NAMALWA (cell line): ENCODE results near the gene CADM1.

Experiments used
- DNase-seq: peaks from one replicate; pipeline ENCODE4 v3.0.0-alpha.2; 2015; ENCODE audit warnings: low spot score

CADM1 gene

DNA sequence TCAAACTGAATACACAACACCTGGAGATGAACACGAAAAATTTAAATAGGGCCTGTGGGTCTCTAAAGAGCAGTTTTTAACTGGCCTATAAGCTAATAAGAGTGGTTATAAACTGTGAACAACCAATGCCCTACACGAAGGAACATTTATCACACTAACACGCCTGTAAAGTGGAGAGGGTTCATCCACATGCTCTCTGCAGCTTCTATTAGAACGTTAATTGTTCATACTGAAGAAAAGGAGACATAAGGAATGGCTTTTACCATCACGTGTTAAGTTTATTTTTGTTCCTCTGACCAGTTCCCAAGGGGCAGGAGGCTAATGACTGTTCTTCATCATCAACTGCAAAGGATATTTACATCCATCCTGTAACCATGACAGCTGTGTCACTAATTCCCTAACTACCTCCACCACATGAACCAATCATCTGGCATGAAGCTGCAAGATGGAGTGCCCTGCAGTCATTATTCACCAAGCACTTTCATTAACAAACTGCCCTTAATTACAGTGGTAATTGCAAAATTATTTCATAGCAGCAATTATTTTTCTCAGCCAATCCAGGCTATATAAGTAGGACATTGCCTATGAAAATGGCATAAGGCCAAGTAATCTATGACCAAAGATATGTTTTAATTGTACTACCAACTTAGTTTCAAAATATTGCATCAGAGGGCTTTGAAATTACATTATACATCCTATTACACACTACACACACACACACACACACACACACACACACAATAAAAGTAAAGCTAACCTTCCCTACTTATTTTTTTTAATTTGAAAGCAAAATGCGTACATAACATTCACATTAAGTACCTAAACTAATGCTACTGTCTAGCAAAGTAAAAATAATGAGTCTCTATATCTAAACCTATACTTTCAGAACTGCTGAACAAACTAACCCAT, 186.7 kb downstream of the CADM1 start:
- DNase-seq: no peak

DNA sequence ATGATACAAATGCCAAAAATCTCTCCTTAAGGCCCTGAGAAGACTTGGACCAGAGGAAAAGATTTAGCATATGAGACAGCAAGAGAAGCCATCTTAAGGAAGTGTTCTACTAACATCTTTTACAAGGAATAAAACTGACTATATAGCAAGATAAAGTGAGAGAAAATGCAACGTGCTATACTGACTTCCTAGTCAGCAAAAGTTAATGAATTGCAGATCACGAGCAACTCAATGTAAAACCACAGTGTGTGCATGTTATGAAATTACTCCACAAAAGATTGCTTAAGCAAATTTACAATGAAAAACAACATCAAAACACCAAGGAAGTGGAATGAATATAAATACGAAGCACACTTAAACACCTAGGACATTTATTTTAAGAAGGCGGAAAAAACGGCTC, 187.5 kb downstream of the CADM1 start:
- no peak for DNase-seq

DNA sequence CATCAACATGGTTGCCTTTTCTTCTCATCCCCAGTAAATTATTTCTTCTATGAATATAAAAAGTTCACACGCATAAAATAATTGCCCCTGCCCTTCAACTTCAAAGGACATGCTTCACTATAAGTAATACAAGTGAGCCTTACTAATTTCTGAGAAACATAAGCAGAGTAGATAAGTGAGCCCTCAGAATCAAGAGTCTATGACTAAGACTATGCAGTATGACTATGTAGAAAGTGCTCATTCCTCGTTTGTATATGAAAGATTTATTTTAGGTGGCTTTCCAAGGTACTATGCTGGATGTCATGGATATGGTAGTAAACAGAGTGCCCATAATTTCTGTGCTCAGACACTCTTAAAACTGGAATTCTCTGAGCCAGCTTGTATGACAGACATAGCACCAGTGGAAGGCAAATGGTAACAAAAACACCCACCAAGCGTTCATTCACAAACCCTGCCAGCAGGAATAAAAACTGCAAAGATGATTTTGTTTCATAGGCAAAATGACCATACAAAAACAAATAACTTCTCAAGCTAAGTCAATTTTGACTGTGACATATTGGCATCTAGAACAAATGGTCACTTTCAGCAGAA, 189.8 kb downstream of the CADM1 start:
- DNase-seq: no peak

DNA sequence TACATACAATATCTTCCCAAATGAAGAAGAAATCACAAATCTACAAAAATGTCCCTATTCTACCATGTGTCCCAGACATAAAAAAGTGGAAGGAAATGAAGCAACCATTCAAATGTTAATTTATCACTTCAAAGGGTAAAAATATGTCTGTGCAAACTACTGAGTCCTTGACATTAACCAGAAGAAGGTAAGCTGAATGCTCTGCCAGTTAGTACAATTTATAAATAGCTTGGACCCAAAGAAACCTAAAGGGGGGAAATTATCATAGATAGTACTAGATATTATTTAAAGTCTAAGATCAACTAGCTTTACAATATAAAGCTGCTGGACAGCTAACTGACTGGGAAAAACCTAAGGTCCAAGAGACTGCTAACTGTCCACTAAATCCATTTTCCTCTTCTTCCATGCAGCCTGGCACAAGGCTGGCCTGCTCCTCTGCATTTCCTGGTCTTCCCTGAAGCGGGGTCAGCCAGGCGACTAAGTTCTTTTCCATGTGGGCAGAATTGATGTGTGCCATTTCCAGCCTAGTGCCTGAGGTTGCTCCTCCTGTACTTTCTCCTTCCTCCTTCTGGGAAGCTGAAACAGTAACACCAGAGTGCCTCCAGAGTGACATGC, 190.9 kb downstream of the CADM1 start:
- no peak for DNase-seq

DNA sequence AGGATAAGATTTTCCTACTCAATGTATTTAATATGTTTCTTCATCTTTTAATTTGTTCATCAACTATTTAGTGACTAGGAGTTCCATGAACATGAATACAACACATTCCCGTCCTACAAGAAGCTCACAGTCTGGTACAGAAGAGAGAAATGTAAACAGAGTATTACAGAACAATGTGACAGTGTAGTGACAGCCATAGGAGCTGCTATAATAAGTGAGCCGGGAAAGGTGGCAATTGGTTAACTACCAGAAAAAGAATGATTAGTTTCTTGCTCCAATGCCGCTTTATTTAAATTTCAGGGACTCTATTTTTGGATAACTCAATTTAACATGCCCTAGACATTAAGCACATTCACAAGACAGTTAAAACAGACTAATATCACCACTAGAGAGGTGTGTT, 192.3 kb downstream of the CADM1 start:
- DNase-seq: no peak

DNA sequence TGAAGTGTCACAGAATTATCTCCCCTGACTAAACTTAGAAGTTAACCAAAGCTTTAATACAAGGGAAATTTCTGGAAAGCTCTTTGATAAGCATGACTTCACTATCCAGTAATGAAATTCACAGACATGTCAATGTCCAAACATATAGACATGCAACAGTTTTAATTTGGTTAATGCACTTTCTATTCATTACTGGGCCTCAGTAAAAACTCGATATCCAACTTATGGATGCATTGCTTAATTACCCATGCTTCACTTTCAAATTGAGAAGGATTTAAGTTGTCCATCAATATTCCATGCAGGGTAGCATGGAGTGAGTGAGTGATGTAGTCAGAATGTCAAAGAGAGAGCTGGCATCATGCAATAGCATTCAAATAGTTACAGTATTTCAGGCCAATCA, 197.5 kb downstream of the CADM1 start:
- DNase-seq: no peak

DNA sequence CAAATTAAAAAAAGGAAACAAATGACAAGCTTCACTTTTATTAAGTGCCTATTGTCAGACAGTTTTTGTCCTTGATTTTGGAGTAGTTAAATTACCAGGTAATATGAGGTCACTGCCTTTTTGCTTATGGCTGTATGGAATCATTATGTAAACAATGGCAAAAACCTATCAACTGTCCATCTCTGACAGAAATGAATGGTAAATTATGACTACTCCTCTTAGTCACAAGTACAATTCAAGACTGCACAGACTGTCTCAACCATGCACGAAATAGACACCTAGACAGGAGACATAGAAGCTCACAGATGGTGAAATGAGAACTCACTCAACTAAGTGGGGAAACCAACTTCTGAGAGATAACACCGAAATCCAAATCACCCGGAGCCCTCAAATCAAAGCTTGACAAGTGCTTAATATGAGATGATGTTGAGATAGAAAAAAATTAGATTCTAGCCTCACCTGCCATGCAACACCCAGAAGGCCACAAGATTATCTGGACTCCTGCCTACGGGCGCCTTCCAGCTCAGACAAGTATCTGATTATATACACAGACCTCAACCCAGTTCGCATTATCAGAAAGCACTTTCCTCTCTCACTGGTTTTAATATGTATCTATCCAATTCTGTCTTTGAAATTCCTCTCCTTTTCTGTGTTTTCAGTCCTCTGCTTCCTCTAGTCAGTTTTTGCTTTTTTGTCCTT, 199.3 kb downstream of the CADM1 start:
- no peak for DNase-seq

DNA sequence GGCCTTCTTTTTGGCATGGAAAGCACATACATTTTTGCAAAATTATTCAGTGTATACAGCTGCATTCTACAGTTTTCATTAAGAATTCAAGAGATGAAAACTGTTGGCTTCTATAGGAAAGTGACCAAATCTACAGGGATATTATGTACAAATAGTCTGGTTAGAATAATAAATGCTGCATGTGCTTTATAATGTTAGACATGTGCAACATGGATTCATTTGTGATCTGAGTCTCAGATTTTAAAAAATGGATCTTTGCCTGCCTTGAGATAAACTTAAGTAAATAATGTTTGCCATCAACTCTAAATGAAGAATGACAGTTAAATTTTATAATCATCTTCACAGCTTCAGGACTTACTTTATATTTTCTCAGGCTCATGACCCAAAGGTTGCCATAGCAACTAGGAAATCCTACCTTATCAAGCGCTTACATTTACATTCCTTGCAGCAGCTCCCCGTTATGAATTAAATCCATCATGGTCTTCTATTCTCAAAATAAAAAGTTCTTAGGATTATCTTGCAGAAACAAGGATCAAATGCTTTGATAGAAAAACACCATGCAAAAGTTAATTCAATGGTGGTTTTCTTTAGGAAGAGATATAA, 200.2 kb downstream of the CADM1 start:
- DNase-seq: no peak

DNA sequence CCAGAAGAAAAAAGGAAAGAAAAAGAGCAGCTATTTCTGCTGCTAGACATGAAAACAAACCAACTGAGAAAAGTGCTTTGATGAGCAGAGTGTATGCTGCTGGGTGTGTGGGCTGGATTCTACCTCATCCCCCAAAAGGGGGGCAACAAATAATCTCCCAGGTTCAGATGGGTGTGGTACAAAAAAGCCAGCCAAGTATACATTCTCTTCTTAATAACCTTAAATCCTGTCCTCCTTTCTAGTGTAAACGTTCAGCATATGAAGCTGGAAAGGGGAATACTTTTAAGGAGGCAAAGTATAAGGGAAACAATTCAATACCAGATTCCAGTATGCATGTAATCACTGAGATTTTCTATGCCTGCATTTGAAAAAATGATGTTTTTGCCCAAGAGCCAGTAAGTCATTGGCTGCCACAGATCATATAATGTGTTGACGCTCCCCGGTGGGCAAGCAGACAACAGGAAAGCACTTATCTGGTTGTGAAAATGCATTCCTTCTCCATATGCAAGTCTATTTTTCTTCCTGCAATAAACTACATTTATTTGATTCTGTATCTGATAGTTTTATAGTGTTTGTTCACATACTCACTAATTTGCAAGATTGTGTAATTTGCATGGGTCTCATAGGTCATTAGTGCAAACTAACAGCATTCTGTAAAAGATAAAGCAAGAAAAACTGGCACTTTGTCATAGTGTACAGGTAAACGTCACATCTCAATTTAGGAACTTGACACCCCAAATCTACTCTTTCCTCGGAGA, 201.1 kb downstream of the CADM1 start:
- DNase-seq: no peak

DNA sequence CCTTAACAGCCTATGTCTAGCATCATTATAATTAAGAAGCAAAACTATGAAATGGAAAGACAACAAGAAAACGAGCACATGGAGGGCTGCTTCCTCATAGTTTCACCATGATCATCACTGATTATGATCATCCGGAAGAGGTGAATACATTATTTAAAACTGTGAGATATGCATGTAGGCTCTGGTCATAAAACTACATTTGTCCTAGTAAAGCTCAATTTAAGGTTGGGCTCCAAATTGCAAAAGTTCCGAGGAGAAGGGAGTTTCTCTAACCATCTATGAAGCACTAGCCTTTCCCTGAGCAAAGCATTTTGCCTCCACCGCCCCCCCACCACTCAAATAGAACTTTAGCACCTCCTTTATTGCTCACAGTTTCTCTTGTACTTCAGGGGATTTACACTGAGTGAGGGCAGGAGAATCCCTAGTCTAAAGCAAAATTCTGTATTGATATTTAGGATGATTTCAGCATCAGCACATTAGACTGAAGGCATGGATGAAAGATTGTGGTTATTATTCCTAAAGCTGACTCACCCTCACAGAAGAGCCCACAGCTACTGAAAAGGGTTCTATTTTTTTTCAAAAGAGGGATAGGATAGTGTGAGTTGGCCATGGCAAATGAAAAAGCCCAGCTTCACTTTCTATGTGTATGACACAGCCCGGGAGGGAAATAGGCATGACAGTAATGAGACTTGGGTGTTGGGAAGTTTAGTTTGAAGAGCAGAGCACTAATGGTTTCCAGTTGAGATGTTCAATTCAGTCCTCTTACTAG, 203.4 kb downstream of the CADM1 start:
- no peak for DNase-seq

DNA sequence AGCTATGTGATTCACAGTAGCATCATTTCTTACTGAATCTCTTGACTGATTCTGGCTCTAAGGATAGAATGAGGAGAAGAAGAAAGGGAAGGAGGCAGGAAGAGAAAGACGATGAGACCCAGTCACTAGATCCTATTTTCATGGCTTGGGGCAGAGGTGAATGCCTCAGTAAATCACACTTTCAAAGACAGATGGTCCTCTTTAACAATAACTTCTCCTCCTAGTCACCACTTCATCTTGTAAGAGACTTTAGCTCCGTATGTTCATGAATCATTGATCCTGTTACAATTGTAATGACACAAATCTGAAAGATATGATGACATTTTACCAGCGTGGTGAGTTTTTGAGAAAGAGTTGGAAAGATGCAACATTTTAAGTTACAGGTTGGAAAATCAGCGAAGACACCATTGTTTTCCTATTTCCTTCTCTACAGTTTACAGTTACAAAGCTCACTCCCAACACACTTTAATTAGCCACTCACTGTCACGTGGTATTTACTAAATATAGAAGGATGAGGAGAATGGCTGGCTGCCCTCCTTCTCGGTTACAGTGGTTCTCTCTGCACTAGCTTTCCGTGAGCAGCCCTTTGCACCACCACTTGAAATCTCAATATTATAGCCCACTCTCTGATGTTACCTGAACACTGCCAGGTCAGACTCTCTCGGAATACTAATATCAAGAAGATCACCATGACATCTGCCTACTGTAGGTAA, 205.8 kb downstream of the CADM1 start:
- no peak for DNase-seq

DNA sequence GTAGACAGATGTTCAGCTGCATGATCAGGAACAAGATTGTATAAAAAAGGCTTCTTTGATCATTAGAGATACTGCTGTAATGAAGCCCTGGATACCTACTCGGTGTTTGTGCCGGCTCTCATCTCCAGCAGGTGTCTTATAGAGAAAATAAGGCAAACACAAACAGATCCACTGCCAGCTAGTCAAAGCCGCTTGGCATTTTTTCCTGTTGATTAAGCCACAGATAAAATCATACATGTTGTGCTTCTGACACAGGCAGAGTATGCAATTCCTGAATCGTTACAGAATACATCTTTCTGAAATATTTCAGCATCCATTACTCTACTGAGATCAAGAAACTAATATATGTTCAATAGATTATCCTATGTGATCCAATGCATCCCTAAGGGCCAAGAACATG, 206.9 kb downstream of the CADM1 start:
- no peak for DNase-seq

DNA sequence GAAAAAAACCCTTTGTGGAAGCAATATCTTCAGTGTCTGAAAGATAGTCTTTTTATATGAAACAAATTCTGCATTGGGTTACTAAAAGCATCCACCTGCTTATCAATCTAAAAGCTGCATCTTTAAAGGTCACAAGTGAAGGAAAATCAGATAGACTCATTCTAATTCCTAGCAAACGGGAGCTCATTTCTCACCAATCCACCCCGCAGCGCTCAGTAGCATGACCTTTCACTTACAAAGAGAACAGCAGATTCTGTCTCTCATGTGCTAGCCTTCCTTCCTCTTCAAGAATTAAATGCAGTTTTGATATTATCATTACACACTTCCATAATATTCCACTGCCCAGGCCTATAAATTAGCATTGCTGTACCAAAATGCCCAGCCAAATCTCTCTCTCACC, 212.9 kb downstream of the CADM1 start:
- DNase-seq: no peak

DNA sequence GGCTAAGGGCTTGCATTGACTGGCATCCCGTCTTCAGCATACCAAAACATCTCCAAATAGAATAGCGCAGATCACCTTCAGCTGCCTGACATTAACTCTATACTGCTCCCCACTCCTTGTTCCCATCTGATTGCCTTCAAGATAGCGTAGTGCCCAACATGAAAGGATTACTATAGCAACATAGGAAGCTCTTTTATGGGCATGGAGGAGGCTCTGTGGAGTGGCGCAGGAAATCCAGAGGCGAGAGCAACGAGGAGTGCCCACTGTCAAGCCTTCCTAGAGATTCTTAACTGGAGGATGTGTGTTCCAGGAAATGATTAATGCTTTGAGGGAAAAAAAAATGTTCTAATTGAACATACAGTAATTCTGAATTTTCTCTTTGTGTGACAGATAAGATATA, 213.3 kb downstream of the CADM1 start:
- DNase-seq: no peak

DNA sequence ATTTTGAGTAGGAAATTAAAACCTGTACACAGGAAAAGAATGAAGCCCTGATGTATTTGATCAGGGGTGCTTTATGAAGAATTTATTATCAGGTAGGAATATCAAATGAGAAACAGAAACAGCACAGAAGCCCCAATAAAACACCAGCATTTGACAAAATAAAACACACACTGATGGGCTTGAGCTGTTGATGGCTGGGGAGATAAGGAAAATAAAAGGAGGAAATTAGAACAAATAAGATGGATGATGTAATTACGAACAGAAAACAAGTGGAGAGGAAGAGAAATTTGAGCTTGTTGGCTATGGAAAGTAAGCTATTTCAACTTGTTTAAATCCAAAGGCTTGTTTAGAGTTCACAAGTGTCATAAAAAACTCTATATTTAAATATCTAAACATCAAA, 213.7 kb downstream of the CADM1 start:
- DNase-seq: no peak

DNA sequence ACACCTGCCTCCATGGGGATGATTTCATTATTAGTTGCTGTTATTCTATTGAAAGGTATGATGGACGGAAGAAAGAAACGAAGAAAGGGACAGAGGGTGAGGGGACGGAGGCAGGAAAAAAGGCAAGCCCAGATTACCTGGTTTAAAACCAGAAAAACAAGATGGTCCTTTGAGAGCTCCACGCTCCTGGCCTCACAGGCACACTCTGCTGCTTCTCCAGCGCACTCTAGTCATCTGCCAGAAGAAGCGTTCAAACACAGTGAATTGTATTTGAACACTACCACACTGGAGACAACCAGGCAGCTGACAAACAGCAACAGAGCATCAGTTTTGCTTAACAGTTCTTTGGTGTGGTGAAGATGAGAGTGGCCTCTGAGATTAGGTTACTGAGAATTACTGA, 216.9 kb downstream of the CADM1 start:
- no peak for DNase-seq

DNA sequence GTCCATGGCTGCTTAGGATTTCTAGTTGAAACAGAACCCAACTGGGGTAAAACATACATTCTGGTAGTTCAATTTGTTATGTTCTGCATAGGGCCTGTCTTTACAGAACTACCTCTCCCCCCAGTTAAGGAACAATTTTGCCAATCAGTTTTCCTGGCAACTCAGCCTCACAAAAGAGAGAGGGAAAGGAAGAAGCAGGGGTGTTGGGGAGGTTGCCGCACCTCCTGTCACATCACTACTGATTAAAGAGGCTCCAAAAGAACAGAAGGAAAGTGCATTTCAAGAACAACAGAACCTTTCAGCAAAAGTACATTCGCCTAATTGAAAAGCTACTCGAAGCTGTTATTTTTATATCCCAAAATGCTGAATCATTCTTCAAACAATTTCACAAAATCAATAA, 217.6 kb downstream of the CADM1 start:
- DNase-seq: no peak

DNA sequence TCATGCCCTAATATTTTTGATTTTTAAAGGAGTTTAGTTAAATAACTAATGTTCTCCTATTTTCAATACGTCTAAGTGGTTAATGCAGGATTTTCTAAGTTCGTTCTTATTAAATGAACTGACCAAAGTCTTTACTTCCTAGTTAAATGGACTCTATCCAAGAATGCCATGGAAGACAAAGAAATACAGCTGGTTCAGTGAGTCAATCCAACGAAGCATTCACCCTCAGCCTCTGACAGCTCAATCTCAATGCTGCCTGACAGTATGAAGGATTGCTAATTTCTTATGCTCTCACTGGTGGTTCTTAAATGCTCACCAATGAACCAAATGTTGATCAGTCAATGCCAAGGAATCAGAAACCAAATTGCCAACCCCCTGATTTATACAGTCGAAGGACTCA, 219.4 kb downstream of the CADM1 start:
- DNase-seq: no peak

DNA sequence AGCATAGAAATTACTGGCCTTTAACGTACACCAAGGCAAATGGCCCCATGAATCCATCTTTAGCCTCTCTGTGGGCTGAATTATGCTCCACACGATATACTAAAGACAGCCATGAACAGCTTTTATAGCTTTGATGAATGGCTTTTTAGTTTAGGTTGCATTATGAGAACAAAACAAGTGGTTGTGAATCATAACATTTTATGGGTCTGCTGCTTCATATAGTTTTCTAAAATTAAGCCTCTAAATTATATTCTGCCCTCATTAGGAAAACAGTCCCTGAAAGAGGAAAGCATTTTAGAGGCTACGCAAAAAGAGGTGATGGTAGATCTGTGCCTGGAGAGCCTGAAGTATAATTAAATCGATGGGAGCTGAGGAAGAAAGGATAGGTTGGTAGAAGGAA, 221.3 kb downstream of the CADM1 start:
- no peak for DNase-seq

DNA sequence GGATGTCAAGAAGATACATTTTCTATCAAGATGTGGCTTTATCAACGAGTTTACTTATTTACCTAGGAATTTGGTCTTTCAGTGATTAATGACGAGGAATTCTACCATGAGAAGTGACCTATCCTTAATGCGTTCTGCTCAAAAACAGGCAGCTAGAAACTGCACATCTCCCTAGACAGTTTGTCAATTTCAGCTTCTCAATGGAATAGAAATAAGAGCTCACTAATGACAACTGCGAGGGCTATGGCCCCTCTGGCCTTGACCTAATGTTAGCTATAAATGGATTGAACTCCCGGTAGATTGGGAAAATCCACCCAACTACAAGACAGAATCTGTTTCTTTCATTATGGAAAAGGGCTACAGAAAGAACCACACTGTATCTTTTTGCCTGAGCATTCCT, 223.4 kb downstream of the CADM1 start:
- no peak for DNase-seq
